Activated CD4-positive, alpha-beta T cell treated with anti-CD3 and anti-CD28 coated beads, Interleukin-10, Interleukin-2, amounts not matched to agents 100 ng/mL and 50 ng/mL, durations not matched to agents 16 hours and 8 hours (primary cell): ENCODE data around the gene TERF2IP.
A peak's percentile ranks its signal among the peaks of the same experiment; 100 is the strongest.

Experiments used
- DNase-seq: peaks from one replicate; pipeline ENCODE4 v3.0.0-alpha.2; 2020

Gene TERF2IP

GRCh38 chr16:75647492-75648264 lies at the start of gene TERF2IP, which contains the start of gene KARS1:
Gene TERF2IP (plus strand): TSS chr16:75647773. CDS start chr16:75647883, 110 bp downstream.
Gene KARS1 (minus strand): TSS chr16:75647665. CDS start chr16:75647639, 26 bp downstream.
- DNase-seq = peak; percentile 97

GRCh38 chr16:75599452-75600277 lies 47.9 kb upstream of the TERF2IP start:
- no peak for DNase-seq

- no peak for DNase-seq
Observed at GRCh38 chr16:75603241-75603640, 44.3 kb upstream of the TERF2IP start.

- DNase-seq = no peak
Observed at GRCh38 chr16:75606507-75606906, 41.1 kb upstream of the TERF2IP start.

GRCh38 chr16:75614066-75614897 lies 33.3 kb upstream of the TERF2IP start:
- no peak for DNase-seq

- DNase-seq = no peak
Observed at GRCh38 chr16:75615619-75616018, 32.0 kb upstream of the TERF2IP start.

GRCh38 chr16:75616521-75617010 lies 31.0 kb upstream of the TERF2IP start:
- peak; percentile 92 for DNase-seq

GRCh38 chr16:75617121-75617520 lies 30.5 kb upstream of the TERF2IP start:
- peak; percentile 35 for DNase-seq

- DNase-seq = no peak
Observed at GRCh38 chr16:75618780-75619179, 28.8 kb upstream of the TERF2IP start.

- peak; percentile 57 for DNase-seq
Observed at GRCh38 chr16:75620326-75621169, 27.0 kb upstream of the TERF2IP start.

GRCh38 chr16:75621170-75621477 lies 26.4 kb upstream of the TERF2IP start:
- peak; percentile 47 for DNase-seq

- DNase-seq = peak; percentile 98
Observed at GRCh38 chr16:75622761-75623605, 24.6 kb upstream of the TERF2IP start, which contains the start of gene ADAT1. Gene ADAT1 (minus strand): TSS chr16:75623281. CDS start chr16:75620799, 2,482 bp downstream.

- no peak for DNase-seq
Observed at GRCh38 chr16:75624921-75625334, 22.6 kb upstream of the TERF2IP start.

GRCh38 chr16:75626806-75627205 lies 20.8 kb upstream of the TERF2IP start:
- DNase-seq = no peak

- no peak for DNase-seq
Observed at GRCh38 chr16:75627851-75628250, 19.7 kb upstream of the TERF2IP start.

GRCh38 chr16:75628351-75628750 lies 19.2 kb upstream of the TERF2IP start:
- no peak for DNase-seq

GRCh38 chr16:75629132-75629531 lies 18.4 kb upstream of the TERF2IP start:
- DNase-seq = no peak

GRCh38 chr16:75630052-75630451 lies 17.5 kb upstream of the TERF2IP start:
- DNase-seq = no peak

- DNase-seq = no peak
Observed at GRCh38 chr16:75632857-75633256, 14.7 kb upstream of the TERF2IP start.

GRCh38 chr16:75635036-75635435 lies 12.5 kb upstream of the TERF2IP start:
- no peak for DNase-seq

GRCh38 chr16:75640598-75640997 lies 7.0 kb upstream of the TERF2IP start:
- DNase-seq = no peak
